HG03469 (cell line): ENCODE data around the gene OR51V1.
"Not testable (repeated sequence)": the region's sequence is repeated elsewhere in the genome, so short reads cannot be mapped to it uniquely, and the experiment has no call there.

ENCODE experiments used
- ATAC-seq: cut with Tn5 transposase; IDR thresholded peaks from one replicate; pipeline ENCODE4 v1.9.1; 2021; ENCODE audit warnings: mild to moderate bottlenecking, moderate library complexity, moderate number of reproducible peaks; ENCODE audit not compliant: unreplicated experiment

The OR51V1 gene

DNA sequence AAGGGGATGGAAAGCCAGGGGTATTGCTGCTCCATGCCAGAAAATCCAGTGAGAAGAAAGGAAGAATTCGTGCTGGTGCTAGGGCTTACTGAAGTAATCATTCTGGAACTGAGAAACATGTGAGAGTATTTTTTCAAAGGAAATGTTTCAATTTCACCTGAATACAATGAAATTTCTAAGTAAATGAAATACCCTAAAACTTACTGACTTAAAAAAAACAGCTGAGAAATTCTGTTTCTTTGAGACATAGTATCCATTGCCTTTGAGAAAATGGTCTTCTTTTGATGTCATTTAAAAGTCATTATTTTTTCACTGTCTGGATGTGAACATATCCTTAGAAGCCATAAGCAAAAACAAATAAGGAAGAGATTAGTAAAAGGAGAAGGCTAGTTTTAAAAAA lies at the start of gene OR51V1:
OR51V1 (minus strand) TSS at position 101 of the 400 bp plus-strand sequence; CDS start at position 101, 0 bp downstream.
- no peak for ATAC-seq

GRCh38 chr11:5249807-5250396 lies 49.4 kb upstream of the OR51V1 start, which contains the start of gene HBG1:
Gene HBG1, minus strand, starts transcription at chr11:5249857. Its CDS starts 53 bp downstream, at chr11:5249804.
- not testable (repeated sequence) for ATAC-seq

DNA sequence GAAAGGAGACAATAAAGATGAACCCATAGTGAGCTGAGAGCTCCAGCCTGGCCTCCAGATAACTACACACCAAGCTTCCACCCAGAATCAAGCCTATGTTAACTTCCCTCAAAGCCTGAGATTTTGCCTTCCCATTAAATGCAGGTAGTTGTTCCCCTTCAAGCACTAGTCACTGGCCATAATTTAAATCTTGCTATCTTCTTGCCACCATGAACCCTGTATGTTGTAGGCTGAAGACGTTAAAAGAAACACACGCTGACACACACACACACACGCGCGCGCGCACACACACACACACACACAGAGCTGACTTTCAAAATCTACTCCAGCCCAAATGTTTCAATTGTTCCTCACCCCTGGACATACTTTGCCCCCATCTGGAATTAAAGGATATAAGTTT lies 48.0 kb upstream of the OR51V1 start:
- ATAC-seq, result not testable (repeated sequence)

- no peak for ATAC-seq
Observed at GRCh38 chr11:5247472-5248192, 47.1 kb upstream of the OR51V1 start.

DNA sequence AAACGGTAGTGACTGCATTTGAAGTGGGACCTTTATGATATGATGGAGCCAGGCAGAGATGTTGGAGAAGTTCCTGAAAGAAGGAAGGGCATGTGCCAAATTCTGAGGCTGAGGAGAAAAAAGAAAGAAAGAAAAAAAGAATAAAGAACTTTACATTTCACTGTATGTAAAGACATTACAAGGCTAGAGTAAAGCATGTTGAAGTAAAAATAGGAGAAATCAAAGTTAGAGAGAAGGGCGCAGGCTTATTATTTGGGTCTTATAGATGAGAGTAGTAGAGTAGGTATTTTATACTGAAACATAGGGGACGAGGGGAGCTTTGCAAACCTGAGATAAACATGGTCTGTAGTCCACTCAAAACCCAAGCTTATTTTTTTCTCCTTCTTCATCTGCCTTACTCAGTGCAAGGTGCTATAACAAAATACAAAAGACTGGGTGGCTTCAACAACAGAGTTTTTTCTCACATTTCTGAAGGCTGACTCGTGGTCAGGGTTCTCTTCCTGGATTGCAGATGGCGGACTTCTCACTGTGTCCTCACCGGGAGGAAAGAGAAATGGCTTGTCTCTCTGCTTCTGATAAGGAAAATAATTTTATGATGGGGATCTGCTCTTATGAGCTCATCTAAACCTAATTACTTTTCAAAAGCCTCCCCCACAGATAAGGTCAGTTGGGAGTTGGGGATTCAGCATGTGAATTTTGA lies 46.4 kb upstream of the OR51V1 start:
- no peak for ATAC-seq

DNA sequence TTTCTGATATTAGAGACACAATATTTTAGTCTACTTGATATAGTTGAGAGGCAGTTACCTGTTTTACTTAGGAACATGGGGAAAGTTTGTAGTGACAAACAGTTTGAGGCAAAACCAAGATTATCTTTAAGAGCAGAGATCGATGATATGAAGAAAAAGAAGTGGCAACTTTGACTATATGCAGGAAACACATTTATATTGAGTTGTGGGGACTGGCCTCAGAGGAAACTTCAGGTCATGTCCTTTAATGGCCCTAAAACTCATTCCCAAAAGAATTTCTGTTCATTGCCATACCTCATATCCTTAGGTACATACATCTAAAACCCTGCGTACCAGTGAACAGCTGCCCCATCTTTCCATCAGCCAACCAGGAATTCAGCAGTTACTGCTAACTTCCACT lies 44.7 kb upstream of the OR51V1 start:
- no peak for ATAC-seq

- ATAC-seq, result no peak
Observed at GRCh38 chr11:5243816-5244180, 43.3 kb upstream of the OR51V1 start.

DNA sequence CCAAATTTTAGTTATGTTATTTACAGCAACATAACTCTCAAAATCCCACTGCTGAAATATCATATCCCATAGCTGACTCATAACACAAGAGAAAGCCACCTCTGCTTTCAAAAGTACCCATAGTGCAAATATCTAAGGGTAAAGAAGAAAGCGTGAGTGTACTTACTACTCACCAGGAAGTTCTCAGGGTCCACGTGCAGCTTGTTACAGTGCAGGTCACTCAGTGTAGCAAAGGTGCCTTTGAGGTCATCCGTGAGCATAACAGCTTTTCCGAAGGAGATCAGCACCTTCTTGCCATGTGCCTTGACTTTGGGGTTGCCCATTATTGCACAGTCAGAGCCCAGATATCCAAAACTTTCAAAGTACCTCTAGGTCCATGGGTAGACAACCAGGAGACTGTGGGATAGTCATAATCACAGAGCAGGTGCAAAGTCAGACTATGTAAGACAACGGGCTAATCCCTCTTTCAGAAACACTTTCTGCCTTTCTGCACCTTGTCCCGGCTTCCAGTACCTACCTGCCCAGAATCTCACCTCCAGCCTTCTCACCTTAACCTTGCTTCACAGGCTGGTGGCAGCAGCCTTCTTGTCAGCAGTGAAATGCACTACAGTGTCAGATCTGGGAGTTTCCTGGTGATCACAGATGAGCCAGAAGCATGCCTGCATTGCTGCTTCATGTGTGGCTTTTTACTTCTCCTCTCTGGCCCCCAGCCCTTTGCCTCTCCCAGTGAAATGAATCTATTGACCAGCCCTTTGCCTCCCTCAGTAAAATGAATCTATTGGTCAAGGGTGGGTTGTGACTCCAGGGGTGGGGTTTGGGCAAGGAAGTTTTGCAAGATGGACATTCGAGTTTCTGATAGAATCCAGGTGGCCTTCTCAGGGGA lies 42.7 kb upstream of the OR51V1 start:
- ATAC-seq, result no peak

GRCh38 chr11:5242208-5242607 lies 41.7 kb upstream of the OR51V1 start:
- no peak for ATAC-seq

- no peak for ATAC-seq
Observed at GRCh38 chr11:5241458-5241857, 41.0 kb upstream of the OR51V1 start.

DNA sequence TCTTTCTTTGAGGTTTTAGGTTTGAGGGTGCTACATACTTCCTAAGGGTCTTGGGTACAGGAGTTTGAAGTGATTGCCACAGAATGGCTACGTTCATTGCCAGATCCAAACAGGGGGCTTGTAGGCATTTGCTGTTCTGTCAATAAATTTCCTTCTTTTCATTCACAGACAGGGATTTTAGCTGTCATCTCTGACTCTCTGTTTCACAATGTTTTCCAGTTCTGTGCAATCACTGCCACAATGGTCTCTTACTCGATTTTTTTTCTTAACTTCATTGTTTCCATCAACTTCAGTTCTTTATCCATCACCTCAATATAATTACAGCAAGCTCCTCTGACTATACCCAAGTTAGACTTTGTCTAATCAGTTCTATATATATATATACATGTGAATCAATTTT lies 40.0 kb upstream of the OR51V1 start:
- ATAC-seq, result no peak

DNA sequence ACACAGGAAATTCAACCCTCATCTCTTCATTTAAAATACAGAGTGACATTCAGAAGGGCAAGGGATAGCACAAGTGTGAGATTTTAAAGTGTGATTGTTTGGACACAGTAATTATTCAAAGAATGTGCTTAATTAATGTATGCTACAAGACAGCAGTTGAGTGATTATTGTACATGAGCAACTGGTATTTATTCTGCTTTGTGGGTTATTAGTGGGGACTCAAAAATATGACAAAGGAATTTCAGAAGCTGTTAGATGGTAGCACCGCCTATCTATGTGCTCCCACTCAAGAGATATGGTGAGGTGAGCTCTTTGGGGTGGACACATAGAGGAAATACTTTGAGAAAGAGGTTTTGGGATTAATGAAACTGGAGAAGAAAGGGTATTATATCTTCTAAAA lies 39.6 kb upstream of the OR51V1 start:
- no peak for ATAC-seq

- no peak for ATAC-seq
Observed at GRCh38 chr11:5239046-5239445, 38.6 kb upstream of the OR51V1 start.

- ATAC-seq, result no peak
Observed at GRCh38 chr11:5238486-5238885, 38.0 kb upstream of the OR51V1 start.

DNA sequence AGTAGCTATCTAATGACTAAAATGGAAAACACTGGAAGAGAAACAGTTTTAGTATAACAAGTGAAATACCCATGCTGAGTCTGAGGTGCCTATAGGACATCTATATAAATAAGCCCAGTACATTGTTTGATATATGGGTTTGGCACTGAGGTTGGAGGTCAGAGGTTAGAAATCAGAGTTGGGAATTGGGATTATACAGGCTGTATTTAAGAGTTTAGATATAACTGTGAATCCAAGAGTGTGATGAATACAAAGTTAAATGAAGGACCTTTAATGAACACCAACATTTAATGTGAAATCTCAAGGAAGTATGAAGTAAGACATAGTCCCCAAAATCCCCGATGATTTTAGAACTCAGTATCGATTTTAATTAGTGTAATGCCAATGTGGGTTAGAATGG lies 36.9 kb upstream of the OR51V1 start:
- ATAC-seq, result no peak

DNA sequence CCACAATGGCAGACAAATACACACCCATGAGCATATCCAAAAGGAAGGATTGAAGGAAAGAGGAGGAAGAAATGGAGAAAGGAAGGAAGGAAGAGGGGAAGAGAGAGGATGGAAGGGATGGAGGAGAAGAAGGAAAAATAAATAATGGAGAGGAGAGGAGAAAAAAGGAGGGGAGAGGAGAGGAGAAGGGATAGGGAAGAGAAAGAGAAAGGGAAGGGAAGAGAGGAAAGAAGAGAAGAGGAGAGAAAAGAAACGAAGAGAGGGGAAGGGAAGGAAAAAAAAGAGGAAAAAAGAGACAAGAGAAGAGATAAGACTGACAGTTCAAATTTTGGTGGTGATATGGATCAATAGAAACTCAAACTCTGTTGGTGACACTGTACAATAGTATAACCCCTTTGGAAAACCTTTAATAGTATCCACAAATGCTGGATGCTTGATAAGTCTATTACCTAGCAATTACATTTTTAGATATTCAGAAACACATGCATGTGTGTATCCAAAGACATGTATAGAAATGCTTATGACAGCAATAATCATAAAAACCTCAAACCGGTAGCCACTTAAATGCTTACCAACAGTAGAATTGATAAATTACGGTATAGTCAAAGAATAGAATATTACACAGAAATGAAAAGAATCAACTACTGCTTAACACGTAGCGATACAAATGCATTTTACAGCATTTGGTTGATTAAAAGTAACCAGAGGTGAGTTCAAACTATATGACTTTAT lies 35.0 kb upstream of the OR51V1 start:
- ATAC-seq, result no peak

DNA sequence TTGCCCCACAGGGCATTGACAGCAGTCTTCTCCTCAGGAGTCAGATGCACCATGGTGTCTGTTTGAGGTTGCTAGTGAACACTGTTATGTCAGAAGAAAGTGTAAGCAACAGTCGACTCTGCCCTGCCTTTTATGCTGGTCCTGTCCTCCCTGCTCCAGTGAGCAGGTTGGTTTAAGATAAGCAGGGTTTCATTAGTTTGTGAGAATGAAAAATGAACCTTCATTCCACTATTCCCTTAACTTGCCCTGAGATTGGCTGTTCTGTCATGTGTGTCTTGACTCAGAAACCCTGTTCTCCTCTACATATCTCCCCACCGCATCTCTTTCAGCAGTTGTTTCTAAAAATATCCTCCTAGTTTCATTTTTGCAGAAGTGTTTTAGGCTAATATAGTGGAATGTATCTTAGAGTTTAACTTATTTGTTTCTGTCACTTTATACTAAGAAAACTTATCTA lies 33.9 kb upstream of the OR51V1 start, which contains the start of gene HBD:
HBD (minus strand) TSS at position 103 of the 454 bp plus-strand sequence; CDS start at position 53, 50 bp downstream.
- peak; percentile 71 for ATAC-seq

GRCh38 chr11:5233307-5233706 lies 32.8 kb upstream of the OR51V1 start:
- no peak for ATAC-seq

GRCh38 chr11:5232821-5233220 lies 32.3 kb upstream of the OR51V1 start:
- ATAC-seq, result no peak

GRCh38 chr11:5232176-5232575 lies 31.7 kb upstream of the OR51V1 start:
- no peak for ATAC-seq
